Skin epidermis (tissue), 12 donors: ENCODE results near the gene SAMM50.

Source experiments
- H3K27ac ChIP-seq, 21 experiments: fragments of 200-600 bp; sonication (generic) in 11 of 21; one replicate each; pipeline ENCODE4 v1.5.0; 2020; ENCODE audit warnings: mild to moderate bottlenecking in 3 of 21, inconsistent platforms in 2 of 21, moderate library complexity in 2 of 21
- H3K4me3 ChIP-seq, 7 experiments: fragments of 200-600 bp; sonication (generic) in 2 of 7; one replicate each; pipeline ENCODE4 v1.5.0; 2020; ENCODE audit warnings: inconsistent platforms in 2 of 7, mild to moderate bottlenecking in 2 of 7, moderate library complexity in 1 of 7

SAMM50 gene

GRCh38 chr22:43955040-43955882, at the start of gene SAMM50:
Gene SAMM50, plus strand, starts transcription at chr22:43955442. Its CDS starts 136 bp downstream, at chr22:43955578.
- peak within 1 kb of the TSS; percentile 66 to 96 (median 88) for H3K4me3 ChIP-seq
- H3K27ac ChIP-seq, result peak within 1 kb of the TSS; percentile 61 to 93 (median 87)

GRCh38 chr22:43905681-43906080, 49.6 kb upstream of the SAMM50 start:
- Histone ChIP-seq H3K4me3 (no peak overlapping the region), H3K27ac (no peak overlapping the region)

DNA sequence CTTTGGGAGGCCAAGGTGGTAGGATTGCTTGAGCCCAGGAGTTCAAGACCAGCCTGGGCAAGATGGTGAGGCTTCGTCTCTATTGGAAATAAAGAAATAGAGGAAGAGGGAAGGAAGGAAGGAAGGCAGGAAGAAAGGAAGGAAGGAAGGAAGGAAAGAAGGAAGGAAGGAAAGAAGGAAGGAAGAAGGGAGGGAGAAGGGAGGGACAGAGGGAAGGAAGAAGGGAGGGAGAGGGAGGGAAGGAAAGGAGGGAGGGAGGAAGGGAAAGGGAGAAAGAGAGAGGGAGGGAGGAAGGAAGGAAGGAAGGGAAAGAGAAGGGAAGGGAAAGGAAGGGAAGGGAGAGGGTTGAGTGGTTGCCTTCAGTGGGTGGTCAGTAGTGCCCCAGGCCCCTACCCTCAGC, 45.5 kb upstream of the SAMM50 start:
- Histone ChIP-seq H3K4me3 (no peak overlapping the region), H3K27ac (no peak overlapping the region)

DNA sequence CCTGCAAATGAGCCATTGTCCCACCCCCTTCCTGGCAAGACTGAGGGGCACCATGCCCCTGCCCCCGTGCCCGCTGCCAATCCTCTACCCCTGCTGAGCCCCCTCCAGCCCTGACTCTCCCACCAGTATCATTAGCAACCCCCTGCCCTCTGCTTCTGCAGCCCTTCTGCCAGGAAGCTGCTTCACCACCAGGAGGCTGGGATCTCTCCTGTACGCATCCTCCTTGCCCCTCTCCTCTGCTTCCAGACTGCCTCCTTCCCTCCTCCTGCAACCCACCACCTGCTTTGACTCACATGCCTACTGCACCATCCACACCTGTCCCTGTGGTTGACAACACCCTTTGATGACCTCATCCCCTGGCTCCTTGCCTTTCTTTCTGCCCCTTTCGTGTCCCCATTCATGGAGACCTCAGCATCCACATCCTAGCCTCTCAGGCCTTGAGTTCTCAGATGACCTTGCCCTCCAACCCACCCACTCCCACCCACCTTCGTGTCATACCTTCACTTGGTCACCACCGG, 45.0 kb upstream of the SAMM50 start:
- no peak overlapping the region for H3K27ac ChIP-seq
- no peak overlapping the region for H3K4me3 ChIP-seq

DNA sequence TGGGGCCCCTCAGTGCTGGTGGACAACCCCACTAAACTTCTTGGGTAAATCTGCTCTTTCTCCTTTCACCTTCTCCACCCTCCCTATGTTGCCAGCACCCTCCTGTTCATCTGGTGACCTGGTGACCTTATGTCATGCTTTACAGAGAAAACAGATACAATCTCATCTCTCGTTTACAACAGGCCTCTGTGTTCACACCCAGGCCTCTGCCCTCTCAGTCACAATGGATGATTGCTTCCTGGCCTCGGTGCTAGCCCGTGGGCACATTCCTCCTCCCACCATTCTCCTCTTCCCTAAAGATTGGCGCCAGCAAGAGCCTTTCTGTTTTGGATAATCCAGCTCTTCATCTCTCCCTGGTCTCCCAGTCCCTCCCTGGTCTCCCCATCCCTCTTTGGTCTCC, 43.9 kb upstream of the SAMM50 start:
- Histone ChIP-seq H3K27ac (no peak overlapping the region), H3K4me3 (no peak overlapping the region)

- H3K27ac ChIP-seq, result no peak overlapping the region
- H3K4me3 ChIP-seq, result no peak overlapping the region
Measured at GRCh38 chr22:43917521-43917920, 37.7 kb upstream of the SAMM50 start.

DNA sequence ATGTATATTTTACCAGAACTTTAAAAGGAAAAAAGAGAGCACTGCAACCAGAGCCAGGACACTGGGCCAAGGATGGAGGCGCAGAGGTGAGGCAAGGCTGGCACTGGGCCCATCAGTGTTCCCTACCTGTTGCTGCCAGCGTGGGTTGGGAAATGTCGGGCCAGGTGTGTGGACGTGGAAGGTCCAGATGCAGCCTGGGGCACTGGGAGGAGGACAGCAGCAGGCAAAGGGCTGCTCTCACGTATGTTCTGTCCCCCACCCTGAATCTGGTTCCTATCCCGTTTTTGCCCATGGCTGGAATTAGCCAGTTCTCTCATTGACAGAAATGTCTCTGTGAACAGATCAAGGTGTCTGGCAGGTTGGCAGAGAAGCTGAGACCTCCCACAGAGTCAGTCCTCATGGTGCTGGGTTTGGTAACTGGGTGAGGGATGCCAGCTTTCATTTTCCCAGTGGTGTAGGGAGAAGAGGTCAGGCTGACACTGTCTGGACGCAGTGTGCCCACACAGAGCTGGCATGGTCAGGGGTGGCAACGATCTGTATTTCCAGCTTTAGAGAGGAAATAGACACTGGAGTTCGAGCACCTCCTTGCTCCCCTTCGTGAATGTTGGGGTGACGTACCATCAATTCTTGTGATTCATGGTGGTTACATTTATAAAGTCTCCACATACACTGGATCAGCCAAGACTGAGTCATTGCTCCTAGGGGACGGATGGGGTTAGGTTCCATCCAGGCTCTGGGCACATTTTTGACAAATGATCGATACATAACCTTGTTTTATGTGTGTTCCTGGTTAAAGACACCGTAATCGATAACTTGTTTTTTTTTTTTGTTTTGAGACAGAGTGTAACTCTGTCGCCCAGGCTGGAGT, 35.9 kb upstream of the SAMM50 start:
- H3K27ac ChIP-seq, result no peak overlapping the region
- no peak overlapping the region for H3K4me3 ChIP-seq

DNA sequence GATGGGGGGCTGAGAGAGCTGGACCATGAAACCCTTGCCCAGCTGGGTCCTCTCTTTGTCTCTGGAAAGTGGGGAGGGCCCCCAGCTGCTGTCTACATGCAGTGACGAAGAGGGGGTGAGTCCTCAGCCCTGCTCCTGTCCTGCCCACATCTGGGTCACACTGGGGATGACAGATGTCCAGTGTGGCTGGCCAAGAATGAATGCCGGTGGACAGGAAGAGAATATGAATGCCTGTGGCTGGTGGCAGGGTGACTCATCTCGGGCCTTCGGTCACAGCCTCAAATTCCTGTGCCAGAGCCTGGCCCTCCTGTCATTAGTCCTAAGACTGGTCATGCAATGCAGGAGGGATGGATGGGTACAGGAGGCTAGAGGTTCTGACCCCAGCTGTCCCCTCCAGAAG, 33.9 kb upstream of the SAMM50 start:
- no peak overlapping the region for H3K4me3 ChIP-seq
- H3K27ac ChIP-seq, result no peak overlapping the region

GRCh38 chr22:43922123-43922522, 33.1 kb upstream of the SAMM50 start:
- no peak overlapping the region for H3K27ac ChIP-seq

GRCh38 chr22:43923191-43923590, 32.1 kb upstream of the SAMM50 start:
- Histone ChIP-seq H3K27ac (peak overlapping the region in 4 of 21 experiments; percentile 34 to 58 (median 54)), H3K4me3 (peak overlapping the region; percentile 42 to 60 (median 50))

More at GRCh38 chr22:43922123-43922522, 33.1 kb upstream of the SAMM50 start:
- no peak overlapping the region for H3K4me3 ChIP-seq

DNA sequence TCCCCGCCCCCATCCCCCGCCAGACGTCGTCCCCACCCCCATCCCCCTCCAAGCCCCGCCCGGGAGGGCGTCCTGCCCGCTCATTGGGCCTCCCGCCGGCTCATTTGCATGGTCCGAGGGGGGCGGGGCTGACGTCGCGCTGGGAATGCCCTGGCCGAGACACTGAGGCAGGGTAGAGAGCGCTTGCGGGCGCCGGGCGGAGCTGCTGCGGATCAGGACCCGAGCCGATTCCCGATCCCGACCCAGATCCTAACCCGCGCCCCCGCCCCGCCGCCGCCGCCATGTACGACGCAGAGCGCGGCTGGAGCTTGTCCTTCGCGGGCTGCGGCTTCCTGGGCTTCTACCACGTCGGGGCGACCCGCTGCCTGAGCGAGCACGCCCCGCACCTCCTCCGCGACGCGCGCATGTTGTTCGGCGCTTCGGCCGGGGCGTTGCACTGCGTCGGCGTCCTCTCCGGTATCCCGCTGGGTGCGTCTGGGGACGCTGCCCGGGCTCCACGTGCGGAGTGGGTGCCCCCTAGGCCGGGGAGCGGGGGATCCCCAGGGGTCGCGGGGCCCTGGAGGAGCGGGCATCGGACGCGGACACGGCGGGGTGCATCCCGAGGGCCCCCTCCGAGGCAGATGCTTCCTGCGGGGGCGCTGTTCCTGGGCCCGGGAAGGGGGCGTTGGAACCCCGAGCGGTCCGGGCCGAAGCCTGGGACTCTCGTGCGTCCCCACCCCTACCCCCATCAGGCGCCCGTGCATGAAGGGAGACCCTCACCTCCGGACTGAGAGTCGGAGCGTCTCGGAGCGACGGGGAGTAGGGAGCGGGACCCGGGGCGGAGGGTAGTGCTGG, 31.4 kb upstream of the SAMM50 start, which contains the start of gene PNPLA3:
PNPLA3 (plus strand) TSS at position 175 of the 834 bp plus-strand sequence; CDS start at position 282, 107 bp downstream.
- H3K4me3 ChIP-seq, result peak within 1 kb of the TSS; percentile 42 to 60 (median 50)
- H3K27ac ChIP-seq, result peak within 1 kb of the TSS in 15 of 21 experiments; percentile 39 to 71 (median 50)

DNA sequence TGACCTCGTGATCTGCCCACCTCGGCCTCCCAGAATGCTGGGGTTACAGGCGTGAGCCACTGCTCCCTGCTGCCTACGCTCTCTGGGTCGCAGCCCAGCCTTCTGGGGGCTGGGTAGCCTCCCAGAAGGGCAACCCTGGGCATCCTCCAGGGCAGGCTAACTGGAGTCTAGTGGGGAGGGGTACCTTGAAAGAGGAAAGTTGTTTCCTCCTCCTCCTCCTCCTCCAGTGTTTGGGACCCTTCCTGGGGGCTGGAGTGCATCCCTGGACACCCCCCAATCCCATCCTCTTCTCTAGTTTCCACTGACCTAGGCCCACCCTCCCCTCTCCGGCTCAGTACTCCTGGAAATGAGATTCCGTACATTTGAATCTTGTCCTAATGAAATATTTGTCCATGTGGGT, 30.4 kb upstream of the SAMM50 start:
- Histone ChIP-seq H3K4me3 (peak overlapping the region in 1 of 7 experiments; percentile 43), H3K27ac (peak overlapping the region in 3 of 21 experiments; percentile 46 to 71 (median 56))

- no peak overlapping the region for H3K4me3 ChIP-seq
- peak overlapping the region in 6 of 21 experiments; percentile 6 to 71 (median 34) for H3K27ac ChIP-seq
Measured at GRCh38 chr22:43925433-43926348, 29.6 kb upstream of the SAMM50 start.

DNA sequence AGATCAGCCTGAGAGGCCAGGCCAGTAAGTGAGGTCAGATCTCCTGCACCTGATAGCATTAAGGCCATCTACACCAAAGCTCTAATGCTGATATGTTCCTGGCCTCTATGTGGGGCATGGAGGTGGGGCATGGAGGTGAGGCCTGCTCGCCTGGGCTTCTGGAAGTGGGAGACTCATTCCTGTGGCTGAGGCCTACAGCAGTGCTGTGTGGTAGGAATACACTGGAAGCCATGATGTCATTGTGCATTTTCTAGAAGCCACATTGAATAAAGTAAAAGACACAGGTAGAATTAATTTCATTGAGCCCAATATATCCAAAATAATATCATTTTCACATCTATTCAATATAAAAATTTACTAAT, 28.9 kb upstream of the SAMM50 start:
- no peak overlapping the region for H3K4me3 ChIP-seq
- H3K27ac ChIP-seq, result peak overlapping the region in 1 of 21 experiments; percentile 24

- Histone ChIP-seq H3K27ac (no peak overlapping the region), H3K4me3 (no peak overlapping the region)
Measured at GRCh38 chr22:43928468-43928867, 26.8 kb upstream of the SAMM50 start.

DNA sequence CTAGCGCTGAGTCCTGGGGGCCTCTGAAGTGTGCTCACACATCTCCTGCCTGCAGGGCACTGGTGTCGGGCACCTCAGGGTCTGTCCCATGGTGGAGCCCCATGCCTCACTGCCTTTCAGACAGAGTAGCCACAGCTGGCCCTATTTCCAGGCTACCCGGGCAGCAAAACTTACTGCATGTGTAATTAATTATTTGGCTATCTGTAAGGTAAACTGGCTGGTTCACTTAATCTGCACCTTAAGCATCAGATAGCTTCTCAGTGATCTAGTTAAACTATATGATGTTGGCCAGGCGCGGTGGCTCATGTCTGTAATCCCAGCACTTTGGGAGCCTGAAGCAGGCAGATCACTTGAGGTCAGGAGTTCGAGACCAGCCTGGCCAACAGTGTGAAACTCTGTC, 26.3 kb upstream of the SAMM50 start:
- Histone ChIP-seq H3K27ac (no peak overlapping the region), H3K4me3 (no peak overlapping the region)

DNA sequence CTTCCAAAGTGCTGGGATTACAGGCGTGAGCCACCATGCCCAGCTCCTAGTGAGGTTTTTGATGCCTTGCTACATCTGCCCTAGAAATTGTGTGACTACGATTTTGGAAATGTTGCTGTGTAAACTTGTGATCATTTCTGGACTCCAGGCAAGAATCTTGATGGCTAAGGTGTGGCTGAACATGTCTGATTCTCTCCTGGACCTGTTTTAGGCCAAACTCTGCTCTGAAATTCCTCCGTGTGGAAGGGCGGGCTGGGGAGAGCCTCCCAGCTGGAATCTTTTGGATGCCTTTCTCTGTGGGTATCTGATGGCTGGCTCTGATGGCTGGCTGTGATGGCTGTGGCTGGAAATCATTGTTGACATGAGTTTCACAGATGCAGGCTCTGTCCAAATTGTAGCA, 23.5 kb upstream of the SAMM50 start:
- Histone ChIP-seq H3K4me3 (no peak overlapping the region), H3K27ac (no peak overlapping the region)

- H3K4me3 ChIP-seq, result no peak overlapping the region
- H3K27ac ChIP-seq, result no peak overlapping the region
Measured at GRCh38 chr22:43941449-43941848, 13.8 kb upstream of the SAMM50 start.
